ENCODE measurements around the gene GM2A.
"Not testable (repeated sequence)": the region's sequence is repeated elsewhere in the genome, so short reads cannot be mapped to it uniquely, and the experiment has no call there.

GM2A gene

DNA sequence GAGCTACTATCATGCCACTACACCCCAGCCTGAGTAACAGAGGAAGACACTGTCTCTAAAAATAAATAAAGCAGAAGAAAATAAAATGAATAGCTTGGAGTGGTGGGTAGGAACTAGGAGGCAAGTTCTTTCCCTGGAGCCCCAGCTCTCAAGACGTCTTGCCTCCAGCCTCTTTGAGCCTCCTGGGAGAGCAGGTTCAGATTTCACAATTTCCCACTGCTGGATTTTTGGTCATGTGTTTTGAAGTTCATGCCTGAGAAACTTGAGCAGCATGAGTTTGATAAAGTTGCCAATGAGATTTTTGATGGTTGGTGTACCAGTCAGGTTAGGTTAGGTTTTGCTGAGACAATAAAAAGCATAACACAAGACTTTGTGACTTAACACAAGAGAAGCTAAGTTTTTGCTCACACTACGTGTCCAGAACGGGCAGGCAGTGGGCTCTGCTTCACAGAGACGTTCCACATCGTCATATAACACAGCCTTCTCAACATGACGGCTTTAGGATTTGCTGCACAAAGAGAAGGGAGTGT, 25.0 kb upstream of the GM2A start:
- in situ Hi-C loops (cut with MboI; ENCODE audit: low sequenced_read_pairs) = no loop called here

DNA sequence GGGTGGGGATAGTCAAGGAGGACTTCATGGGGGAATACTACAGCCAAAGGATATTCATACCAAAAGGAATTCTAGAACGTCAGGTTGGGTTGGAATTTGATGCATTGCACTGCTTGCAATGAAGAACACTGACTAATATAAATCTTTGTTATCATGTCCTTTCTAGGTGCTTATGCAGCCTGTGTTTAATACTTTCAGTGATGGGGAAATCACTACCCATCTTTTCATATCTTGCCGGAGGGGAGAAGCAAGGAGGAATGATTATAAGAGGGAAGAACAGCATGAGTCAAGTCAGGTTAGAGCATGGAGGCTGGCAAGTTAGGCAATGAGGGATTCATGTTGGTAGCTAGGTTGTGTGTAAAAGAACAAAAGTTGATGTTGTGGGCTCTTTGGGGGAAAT, 24.0 kb upstream of the GM2A start:
- in situ Hi-C loops (cut with MboI; ENCODE audit: low sequenced_read_pairs) = no loop called here

DNA sequence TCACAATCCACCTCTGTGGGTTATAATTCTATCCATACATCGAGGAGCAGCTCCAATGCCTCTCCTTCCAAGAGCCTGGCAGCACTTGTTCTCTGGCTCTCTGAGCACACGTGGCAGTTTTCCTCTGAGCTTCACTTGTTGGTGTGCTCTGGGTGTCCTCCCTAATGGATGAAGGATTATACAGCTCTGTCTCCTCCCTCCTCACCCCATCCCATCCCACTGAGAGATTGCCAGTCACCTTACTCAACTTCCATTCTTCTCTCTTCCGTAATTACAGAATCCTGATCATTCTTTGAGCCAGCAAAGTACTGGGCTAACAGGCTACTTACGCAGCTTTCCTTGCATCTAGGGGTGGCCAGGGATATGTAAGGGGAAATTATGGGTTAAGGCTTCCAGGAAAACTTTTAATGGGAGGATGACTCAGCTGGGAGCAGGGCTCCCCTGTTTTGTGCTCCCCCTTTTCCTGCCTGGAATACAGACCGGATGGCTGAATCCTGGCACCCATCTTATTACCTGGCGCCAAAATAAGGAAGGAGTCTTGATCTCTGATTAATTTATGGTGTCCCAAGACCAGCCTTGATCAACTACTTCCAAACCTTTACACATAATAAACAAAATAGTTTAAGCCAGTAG, 22.8 kb upstream of the GM2A start:
- in situ Hi-C loops (cut with MboI; ENCODE audit: low sequenced_read_pairs) = no loop called here

DNA sequence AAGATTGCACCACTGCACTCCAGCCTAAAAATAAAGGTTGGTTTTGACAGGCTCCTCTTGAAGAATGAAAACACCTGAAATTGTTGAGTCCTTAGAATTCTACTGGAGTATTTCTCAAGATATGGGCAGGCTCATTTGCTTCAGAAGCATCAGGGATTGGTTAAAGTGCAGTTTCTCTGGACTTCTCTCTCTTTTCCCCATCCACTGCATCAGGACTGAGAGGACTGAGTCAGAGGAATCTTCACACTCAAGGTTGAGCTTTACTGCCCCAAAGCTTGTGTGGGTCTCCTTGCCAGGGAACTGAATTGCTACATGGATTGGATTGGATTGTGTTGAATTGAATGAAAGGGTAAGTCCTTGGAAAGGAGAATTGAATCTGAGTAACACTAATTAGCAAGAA, 21.6 kb upstream of the GM2A start:
- in situ Hi-C loops (cut with MboI; ENCODE audit: low sequenced_read_pairs) = no loop called here

DNA sequence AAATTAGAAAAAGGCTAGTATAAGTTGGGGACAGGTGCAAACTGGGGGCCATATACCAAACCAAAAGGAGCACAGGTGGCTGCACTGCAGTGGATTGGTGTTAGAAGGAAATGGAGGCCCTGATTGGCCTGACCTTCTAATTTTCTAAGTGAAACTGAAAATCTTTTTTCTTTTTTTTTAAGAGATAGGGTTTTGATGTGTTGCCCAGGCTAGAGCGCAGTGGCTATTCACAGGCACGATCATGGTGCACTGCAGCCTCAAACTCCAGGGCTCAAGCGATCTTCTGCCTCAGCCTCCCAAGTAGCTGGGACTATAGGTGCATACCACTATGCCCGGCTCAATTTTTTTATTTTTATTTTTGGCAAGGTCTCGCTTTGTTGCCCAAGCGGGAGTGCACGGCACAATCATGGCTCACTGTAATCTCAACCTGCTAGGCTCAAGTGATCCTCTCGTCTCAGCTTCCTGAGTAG, 19.3 kb upstream of the GM2A start:
- in situ Hi-C loops (cut with MboI; ENCODE audit: low sequenced_read_pairs) = no loop called here

DNA sequence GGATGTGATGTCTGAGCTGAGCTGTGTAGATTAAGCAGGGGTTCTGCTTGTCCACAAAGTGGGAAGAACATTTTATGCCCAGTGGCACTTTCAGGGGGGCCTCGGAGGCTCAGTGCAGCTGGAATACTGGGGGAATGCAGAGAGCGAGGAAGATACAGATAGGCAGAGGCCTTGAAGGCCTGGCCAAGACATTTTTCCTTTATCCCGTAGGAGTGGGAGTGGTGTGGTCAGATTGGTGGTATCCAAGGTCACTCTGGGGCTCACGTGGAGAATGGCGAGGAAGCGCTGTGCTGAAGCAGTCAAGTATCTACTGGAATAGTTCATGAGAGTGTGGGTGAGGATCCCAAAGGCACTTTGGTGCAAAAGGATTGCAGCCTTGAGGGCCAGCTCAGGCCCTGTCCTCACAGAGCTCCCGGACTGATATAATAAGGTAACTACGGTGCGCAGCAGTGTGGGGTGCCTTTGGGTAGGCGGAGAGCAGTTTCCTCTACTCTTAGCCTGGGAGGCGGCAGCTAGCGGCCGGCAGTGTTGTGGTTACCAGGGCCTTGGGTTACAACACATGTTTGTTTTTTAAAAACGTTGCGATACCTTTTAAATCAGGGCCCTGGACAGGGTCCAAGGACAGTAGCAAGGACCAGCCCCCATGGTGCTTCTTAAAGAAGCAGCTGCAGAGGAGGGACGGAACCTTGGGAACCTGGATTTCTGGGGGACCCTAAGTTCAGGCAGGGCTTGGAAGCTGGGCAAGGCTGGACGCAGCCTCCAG, 18.3 kb upstream of the GM2A start:
- in situ Hi-C loops (cut with MboI; ENCODE audit: low sequenced_read_pairs) = no loop called here

DNA sequence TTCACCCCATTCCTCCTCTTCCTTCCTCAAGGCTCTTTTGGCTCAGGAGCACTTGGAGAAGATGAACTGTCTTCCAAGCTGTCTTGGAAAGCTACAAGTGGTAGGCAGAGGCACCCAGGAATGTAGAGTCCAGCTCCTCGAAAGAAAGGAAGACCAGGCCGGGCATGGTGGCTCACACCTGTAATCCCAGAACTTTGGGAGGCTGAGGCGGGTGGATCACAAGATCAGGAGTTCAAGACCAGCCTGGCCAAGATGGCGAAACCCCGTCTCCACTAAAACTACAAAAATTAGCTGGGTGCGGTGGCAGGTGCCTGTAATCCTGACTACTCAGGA, 17.8 kb upstream of the GM2A start:
- in situ Hi-C loops (cut with MboI; ENCODE audit: low sequenced_read_pairs) = not testable (repeated sequence)

DNA sequence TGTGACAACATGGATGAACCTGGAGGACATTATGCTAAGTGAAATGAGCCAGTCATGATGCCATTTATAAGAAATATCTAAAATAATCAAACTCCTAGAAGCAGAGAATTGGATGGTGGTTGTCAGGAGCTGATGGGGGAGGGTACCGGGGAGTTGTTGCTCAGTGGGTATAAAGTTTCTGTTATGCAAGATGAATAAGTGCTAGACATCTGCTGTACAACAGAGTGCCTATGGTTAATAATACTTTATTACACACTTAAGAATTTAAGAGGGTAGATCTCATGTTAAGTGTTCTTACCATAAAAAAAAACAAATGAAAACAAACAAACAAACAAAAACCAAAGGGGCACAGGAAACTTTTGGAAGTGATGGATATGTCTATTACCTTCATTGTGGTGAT, 16.1 kb upstream of the GM2A start:
- in situ Hi-C loops (cut with MboI; ENCODE audit: low sequenced_read_pairs) = no loop called here

DNA sequence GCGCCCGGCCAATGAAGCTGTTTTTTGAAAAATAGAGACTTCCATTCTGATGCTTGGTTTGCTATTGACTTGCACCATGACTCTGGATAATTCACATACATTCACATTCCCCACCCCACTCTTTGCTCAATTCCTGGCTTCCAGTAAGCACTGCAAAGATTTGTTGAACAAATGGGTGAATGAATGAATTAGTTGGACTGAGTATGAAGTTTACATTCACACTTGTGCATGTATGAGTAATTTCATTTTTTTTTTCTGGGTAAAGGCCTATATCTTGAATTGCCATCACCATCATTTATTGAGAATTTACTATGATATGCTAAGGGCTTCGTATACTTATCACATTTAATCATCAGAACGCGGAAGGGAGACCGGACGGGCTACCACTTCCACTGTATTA, 15.3 kb upstream of the GM2A start:
- in situ Hi-C loops (cut with MboI; ENCODE audit: low sequenced_read_pairs) = no loop called here

DNA sequence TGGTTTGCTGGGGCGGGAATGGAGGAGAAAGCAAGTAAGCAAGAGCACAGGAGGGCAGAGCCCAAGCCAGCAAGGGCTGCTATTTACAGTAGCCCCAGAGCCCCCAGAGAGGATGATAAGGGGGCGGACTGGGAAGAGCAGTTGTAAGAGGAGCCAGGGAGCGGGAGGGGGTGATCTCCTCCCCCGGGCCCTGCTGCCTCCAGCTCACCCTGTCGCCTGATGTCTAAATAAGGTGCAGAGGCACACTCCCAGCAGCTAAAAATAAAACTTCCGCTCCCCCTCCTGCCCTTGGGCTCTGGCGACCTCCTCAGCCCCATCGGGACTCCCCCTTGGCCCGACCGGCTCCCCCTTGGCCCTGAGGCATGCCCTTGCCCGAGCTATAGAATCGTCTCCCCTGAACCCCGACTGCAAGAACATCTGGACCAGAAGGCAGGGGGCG, 14.7 kb upstream of the GM2A start:
- in situ Hi-C loops (cut with MboI; ENCODE audit: low sequenced_read_pairs) = no loop called here

DNA sequence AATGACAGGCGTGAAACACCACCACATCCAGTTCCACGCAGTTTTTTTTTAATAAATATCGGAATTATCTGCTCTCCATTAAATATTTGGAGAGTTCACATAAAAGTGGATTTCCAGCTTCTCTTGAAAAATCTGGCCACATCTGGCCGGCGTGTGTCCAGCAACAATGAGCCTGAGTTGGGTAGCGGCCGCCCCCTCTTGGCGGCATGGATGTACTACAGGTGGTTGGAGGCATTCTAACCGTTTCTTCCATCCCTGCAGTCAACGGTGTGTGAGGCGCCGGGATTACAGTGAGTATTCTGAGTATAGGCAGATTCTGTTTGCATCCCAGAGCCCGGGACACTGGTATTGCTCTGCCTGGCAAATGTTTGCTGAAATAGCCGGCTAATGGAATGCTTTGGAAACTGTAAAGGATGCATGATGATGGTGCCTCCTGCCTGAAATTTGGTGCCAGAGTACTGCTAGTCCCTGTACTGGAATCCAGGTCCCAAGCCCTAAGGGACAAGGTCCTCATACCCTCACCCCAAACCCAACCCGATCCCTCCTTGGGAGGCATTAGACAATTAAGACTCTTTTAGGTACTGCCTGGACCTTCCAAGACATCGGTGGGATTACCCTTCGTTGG, 13.6 kb upstream of the GM2A start:
- in situ Hi-C loops (cut with MboI; ENCODE audit: low sequenced_read_pairs) = no loop called here

DNA sequence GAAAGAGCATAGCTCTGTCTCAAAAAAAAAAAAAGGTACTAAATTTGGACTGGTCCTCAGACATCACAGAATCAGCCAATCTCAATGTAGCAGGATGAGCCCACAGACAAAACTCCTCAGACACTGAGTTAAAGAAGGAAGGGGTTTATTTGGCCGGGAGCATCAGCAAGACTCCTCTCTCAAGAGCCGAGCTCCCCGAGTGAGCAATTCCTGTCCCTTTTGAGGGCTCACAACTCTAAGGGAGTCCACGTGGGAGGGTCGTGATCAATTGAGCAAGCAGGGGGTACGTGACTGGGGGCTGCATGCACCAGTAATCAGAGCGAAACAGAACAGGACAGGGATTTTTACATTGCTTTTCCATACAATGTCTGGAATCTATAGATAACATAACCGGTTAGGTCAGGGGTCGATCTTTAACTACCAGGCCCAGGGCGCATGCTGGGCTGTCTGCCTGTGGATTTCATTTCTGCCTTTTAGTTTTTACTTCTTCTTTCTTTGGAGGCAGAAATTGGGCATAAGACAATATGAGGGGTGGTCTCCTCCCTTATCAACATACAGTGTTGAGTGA, 12.6 kb upstream of the GM2A start:
- in situ Hi-C loops (cut with MboI; ENCODE audit: low sequenced_read_pairs) = not testable (repeated sequence)

DNA sequence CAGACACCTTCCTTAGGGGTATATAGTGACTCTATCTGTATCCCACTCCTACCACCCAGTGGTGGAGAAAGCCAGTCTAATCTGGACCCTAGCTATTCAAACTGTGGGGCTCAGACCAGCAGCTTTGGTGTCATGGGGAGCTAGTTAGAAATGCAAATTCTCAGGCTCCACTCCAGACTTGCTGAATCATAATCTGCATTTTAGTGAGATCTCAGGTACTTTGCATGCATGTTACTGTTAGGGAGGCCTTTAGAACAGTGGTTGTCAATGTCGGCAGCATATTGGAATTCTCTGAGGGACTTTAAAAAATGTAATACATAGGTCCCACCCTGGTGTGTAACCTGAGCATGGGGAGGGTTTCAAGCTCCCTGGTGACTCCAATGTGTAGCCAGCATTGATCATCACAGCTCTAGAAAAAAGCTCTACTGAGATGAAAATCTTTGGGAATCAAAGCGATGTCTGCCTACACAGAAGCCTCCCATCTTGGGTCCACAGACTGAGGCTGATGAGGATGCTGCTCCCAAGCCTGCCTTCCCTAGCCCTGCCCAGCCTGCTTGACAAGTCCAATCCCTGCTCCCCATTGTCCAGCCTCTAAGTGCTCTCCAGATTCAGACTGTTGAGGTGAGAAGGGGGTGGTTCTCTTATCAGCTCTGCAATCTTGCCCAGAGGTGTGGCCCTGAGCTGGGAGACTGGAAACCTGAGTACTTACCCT, 11.9 kb upstream of the GM2A start:
- in situ Hi-C loops (cut with MboI; ENCODE audit: low sequenced_read_pairs) = no loop called here

DNA sequence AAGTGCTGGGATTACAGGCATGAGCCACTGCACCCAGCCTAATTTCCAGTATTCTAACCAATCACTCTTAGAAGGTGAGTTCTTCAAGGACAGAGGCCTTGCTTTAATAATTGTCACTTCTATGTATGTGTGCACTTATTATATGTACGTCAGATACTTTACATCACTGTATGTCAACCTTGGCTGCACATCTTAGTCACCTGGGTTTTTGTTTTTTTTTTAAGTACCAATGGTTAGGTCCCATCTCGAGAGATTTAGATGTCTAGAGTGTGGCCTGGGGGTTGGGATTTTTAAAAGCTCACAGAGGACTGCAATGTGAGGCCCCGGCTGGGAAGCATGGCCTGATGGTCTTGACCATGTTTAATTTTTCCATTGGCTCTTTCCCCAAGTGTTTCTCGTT, 9.9 kb upstream of the GM2A start:
- in situ Hi-C loops (cut with MboI; ENCODE audit: low sequenced_read_pairs) = no loop called here

DNA sequence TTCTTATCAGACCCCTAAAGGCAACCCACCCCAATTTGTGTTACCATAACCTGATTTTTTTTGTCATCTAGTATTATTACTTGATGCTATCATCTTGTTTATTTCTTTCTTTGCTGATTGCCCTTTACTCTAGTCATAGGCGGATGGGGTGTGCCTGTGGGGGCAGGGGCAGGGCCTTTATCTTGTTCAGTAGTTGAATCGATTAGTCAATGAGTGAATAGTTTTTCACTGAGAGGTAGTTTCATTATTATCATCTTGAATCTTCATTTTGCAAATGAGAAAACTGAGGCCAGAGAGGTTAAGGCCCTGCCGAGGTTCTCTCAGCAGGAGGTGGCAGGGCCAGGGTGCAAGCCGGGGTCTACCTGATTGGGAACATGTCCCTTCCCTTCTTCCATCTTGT, 9.4 kb upstream of the GM2A start:
- in situ Hi-C loops (cut with MboI; ENCODE audit: low sequenced_read_pairs) = no loop called here

DNA sequence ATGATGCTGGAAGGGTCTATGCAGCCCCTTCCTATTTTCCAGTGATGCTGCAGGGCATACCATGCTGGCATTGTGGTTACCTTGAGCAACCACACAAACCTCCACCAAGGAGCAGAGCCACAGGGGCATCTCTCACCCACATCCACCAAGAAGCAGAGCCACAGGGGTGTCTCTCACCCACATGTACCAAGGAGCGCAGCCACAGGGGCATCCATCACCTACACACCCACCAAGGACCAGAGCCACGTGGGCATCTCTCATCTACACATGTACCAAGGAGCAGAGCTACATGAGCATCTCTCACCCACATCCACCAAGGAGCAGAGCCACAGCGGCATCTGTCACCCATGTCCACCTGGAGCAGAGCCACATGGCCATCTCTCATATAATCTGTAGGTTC, 8.8 kb upstream of the GM2A start:
- in situ Hi-C loops (cut with MboI; ENCODE audit: low sequenced_read_pairs) = no loop called here

DNA sequence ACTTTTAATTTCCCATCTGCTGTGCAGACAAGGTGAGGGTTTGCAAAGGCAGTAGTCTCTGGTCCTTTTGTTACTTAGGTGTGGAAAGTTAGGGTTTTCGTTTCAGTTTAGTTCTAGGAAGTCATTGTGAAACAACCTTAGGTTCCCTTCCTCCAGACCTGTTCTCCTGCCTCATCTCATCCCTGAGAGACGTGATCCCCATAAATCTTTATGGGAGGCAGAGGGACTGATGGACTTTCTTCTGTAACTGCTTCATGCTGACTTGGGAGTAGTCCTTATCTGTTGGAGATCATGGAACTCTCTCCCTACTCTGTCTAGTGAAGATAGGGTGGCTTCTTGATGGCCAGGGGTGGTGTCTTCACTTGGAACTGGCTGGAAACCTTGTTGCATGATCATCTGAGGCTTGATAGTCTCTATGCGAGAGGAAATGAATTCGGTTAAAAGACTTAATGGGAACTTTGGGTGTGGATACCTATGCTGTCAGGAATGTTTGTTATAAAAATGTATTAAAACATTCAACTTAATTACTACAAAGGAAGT, 7.2 kb upstream of the GM2A start:
- in situ Hi-C loops (cut with MboI; ENCODE audit: low sequenced_read_pairs) = no loop called here

DNA sequence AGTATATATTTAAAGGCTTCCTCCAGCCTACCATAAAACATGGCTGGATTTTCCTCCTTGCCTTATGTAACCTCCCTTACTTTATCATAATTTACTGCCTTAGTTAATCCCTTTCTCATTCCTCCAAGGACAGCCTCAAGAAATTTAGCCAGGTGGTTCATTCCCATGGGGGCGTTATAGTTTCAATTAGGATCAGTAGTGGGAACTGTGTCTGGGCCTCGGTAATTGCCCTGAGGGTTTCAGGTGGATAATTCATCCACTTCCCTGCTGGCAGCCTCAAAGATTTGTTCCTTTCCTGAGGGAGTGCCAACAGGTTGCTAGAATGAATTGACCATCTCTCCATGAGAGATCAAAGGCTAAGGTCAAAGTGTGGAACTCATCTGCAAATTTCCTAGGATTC, 4.3 kb upstream of the GM2A start:
- in situ Hi-C loops (cut with MboI; ENCODE audit: low sequenced_read_pairs) = no loop called here

DNA sequence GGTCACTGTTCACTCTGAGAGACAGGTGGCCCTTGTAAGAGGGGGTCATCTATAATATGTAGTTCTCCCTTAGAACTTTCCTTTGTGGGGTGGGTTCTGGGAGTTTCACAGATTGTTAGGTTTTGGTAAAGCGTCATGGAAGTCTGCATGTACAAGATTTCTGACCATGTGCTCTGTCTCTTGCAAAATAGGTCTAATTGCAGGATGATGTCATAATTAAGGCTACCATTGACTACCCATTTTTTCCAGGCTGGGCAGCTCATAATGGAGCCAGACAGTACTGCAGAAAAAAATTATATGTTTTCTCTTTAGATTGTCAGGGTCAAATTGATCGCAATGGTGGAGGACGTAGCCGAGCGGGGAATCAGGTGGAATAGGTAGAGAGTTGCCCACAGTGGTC, 3.7 kb upstream of the GM2A start:
- in situ Hi-C loops (cut with MboI; ENCODE audit: low sequenced_read_pairs) = no loop called here

DNA sequence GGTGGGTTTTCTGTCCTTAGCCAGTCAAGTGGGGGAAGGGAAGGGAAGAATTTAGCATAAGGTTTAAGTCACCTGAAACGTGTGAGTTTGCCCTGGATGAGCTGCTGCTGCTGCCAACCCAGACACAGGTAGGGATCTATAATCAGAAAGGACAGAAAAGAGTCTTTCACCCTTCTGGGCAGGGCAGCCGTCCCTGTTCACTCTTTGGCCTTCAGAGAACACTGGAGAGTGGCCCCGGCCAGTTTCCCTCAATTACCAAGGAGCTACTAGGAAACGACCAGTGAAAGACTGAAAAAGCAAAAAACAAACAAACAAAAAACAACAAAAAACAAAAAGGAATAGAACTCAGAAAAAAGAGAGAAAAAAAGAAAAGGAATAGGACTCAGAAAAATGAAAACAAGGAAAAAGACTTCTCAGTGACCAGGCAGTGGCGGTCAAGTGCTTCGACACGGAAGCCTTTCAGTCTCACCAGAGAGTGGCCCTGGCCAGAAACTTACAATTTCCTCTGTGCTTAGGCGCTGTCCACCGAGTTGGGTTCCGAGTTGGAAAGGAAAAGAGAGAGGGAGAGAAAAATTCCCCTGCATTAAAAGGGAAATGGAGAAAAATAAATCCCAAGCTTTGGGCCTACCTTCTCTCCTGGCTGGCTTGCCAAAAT, 2.5 kb upstream of the GM2A start:
- in situ Hi-C loops (cut with MboI; ENCODE audit: low sequenced_read_pairs) = no loop called here

All from HL-60/S4 treated with phorbol 12-myristate 13-acetate at 8.2 ng/mL for 4 days and 3 days (cell line).